ENCODE data around the gene LHX6. TPM values are rescaled to one million over a fixed set of nuclear protein-coding genes. Genes with fewer than 3 reads are reported as not detected.

LHX6 gene
- polyA plus RNA-seq, 2 of the 4 experiments (the other 2 are of a cell fraction) = 0.14 to 0.26 TPM

GRCh38 chr9:122183501-122183900 lies 45.3 kb downstream of the LHX6 start:
- CTCF ChIA-PET = interaction anchor here (1.2 to 1.7 kb wide), 4 partner anchors 10 to 170 kb away, joined by 3 to 5 read pairs (median 4); no protein-coding TSS in a partner anchor
- Histone ChIP-seq H3K4me2 (no peak overlapping the region), H3K27ac (no peak overlapping the region), H3K4me1 (peaks cover 8% of the 10 kb centered on the region), H3K9me3 (no peaks in the 10 kb centered on the region), H3K4me3 (no peak overlapping the region)
- no peak for DNase-seq (ENCODE audit: low read depth in 1 of 2, low spot score in 1 of 2)
- 71% methylated on average over 7 of the region's 7 CpGs for WGBS (ENCODE audit: missing lambda C conversion rate)
- TF ChIP-seq RARB (CRISPR knock-in tag; IDR thresholded peaks at IDR 0.05) (no peak), EHMT2 (IDR thresholded peaks at IDR 0.05; ENCODE audit: low read depth) (no peak), JUNB (IDR thresholded peaks at IDR 0.05) (no peak), PBX3 (IDR thresholded peaks at IDR 0.05) (no peak), REST (IDR thresholded peaks at IDR 0.05) (no peak), HOXB13 (CRISPR knock-in tag; IDR thresholded peaks at IDR 0.05; ENCODE audit: low read depth) (no peak), CHD4 (IDR thresholded peaks at IDR 0.05; ENCODE audit: borderline replicate concordance) (no peak)
- POLR2A ChIA-PET = no interaction called here
- no peak for ATAC-seq
- no peak for FAIRE-seq

- H3K4me1 ChIP-seq = peaks cover 8% of the 10 kb centered on the region
- H3K9me3 ChIP-seq = no peaks in the 10 kb centered on the region
- ATAC-seq (peak; percentile 85 to 90), FAIRE-seq (no peak), DNase-seq (ENCODE audit: low read depth in 1 of 2, low spot score in 1 of 2) (peak; percentile 47 to 65)
- ChIA-PET POLR2A (no interaction called here), CTCF (interaction anchor here (0.6 to 1.9 kb wide), 5 partner anchors 9 to 272 kb away, joined by 3 to 9 read pairs (median 5); no protein-coding TSS in a partner anchor)
- peak overlapping the region in 1 of 2 experiments; percentile 48; a peak in 1 of 6 replicates for H3K27ac ChIP-seq
- peak overlapping the region; percentile 1; the same call in 1 of the 3 replicates for H3K4me2 ChIP-seq
- TF ChIP-seq EP300 (IDR thresholded peaks at IDR 0.05) (no peak), HDAC2 (IDR thresholded peaks at IDR 0.05) (no peak), ZNF302 (CRISPR knock-in tag; IDR thresholded peaks at IDR 0.05) (no peak), JUNB (IDR thresholded peaks at IDR 0.05) (no peak), MAFK (IDR thresholded peaks at IDR 0.05; ENCODE audit: partially characterized antibody) (no peak), FOSL2 (IDR thresholded peaks at IDR 0.05) (no peak), FOSL2 (CRISPR knock-in tag; IDR thresholded peaks at IDR 0.05) (peak; percentile 9; the same call in 1 of the 2 replicates), CEBPB (IDR thresholded peaks at IDR 0.05) (no peak), USF2 (IDR thresholded peaks at IDR 0.05) (peak; percentile 86), ZC3H11A (IDR thresholded peaks at IDR 0.05) (no peak), SMC3 (IDR thresholded peaks at IDR 0.05) (no peak), CHD2 (IDR thresholded peaks at IDR 0.05; ENCODE audit: low read length, partially characterized antibody) (no peak)
- no peak overlapping the region for H3K4me3 ChIP-seq
- WGBS (ENCODE audit: missing lambda C conversion rate) = 9% methylated on average over 4 of the region's 4 CpGs
Measured at GRCh38 chr9:122180633-122181032, 48.1 kb downstream of the LHX6 start.

- no peak for ATAC-seq
- no peak for FAIRE-seq
- no peaks in the 10 kb centered on the region for H3K9me3 ChIP-seq
- WGBS (ENCODE audit: missing lambda C conversion rate) = 29% methylated on average over 2 of the region's 2 CpGs
- H3K4me2 ChIP-seq = no peak overlapping the region
- CTCF ChIA-PET = interaction anchor here (1.1 to 1.9 kb wide), 3 partner anchors 8 to 55 kb away, joined by 3 to 9 read pairs (median 5); no protein-coding TSS in a partner anchor
- H3K27ac ChIP-seq = no peak overlapping the region
- POLR2A ChIA-PET = no interaction called here
- H3K4me1 ChIP-seq = peaks cover 8% of the 10 kb centered on the region
- TF ChIP-seq ZNF302 (CRISPR knock-in tag; IDR thresholded peaks at IDR 0.05) = no peak
- TF ChIP-seq RFX5 (IDR thresholded peaks at IDR 0.05) = no peak
- TF ChIP-seq RNF2 (IDR thresholded peaks at IDR 0.05; ENCODE audit: borderline replicate concordance, low read depth) = no peak
- TF ChIP-seq TP53 (CRISPR knock-in tag; IDR thresholded peaks at IDR 0.05) = no peak
- TF ChIP-seq MAFK (IDR thresholded peaks at IDR 0.05; ENCODE audit: partially characterized antibody) = no peak
- no peak for TF ChIP-seq ZFP36 (IDR thresholded peaks at IDR 0.05; ENCODE audit: borderline replicate concordance, partially characterized antibody)
- TF ChIP-seq HES2 (IDR thresholded peaks at IDR 0.05) = no peak
- TF ChIP-seq BHLHE40 (IDR thresholded peaks at IDR 0.05; ENCODE audit: low read depth, low read length) = no peak
- TF ChIP-seq HOXA7 (CRISPR knock-in tag; IDR thresholded peaks at IDR 0.05) = no peak
- TF ChIP-seq MAX (IDR thresholded peaks at IDR 0.05) = no peak
- TF ChIP-seq CBX2 (IDR thresholded peaks at IDR 0.05; ENCODE audit: borderline replicate concordance, low read depth) = no peak
- TF ChIP-seq E2F6 (IDR thresholded peaks at IDR 0.05; ENCODE audit: borderline replicate concordance, low read depth) = no peak
- no peak for TF ChIP-seq KDM5A (IDR thresholded peaks at IDR 0.05)
- no peak for TF ChIP-seq NPAS2 (CRISPR knock-in tag; IDR thresholded peaks at IDR 0.05; ENCODE audit: borderline replicate concordance)
- no peak overlapping the region for H3K4me3 ChIP-seq
- DNase-seq (ENCODE audit: low read depth in 1 of 2, low spot score in 1 of 2) = no peak
Measured at GRCh38 chr9:122179690-122180074, 49.1 kb downstream of the LHX6 start.

Data from A549 (cell line).